A673 (cell line): Measurements from ENCODE around the gene PFN3. TPM values are rescaled to one million over a fixed set of nuclear protein-coding genes. Genes with fewer than 3 reads are reported as not detected.

ENCODE experiments used
- BruUV-seq: library from RNA; stranded (reverse); fragments of 400-500 nt; replicated peaks from 2 replicates; lab custom pipeline; 2021; lab: Mats Ljungman, UMichigan
- CTCF ChIA-PET: fragments of 300-600 bp; sonication (Branson Sonifier 250); formaldehyde crosslinking; loops from one replicate; lab custom pipeline; 2022; ENCODE audit warnings: antibody characterized with exemption; lab: Charles Lee
- POLR2A ChIA-PET: fragments of 300-600 bp; sonication (Branson Sonifier 250); formaldehyde crosslinking; loops from one replicate; lab custom pipeline; 2022; ENCODE audit warnings: antibody characterized with exemption; ENCODE audit not compliant: low non-redundant PET; lab: Charles Lee
- DNase-seq: peaks from one replicate; pipeline ENCODE4 v3.0.0-alpha.2; 2015; ENCODE audit warnings: low spot score
- H3K27ac ChIP-seq: fragments of 200-600 bp; sonication (generic); 2 replicates; pipeline ENCODE4 v1.5.1; 2016; ENCODE audit warnings: mixed run types, low read depth, mild to moderate bottlenecking, mixed read lengths, antibody characterized with exemption, low read length; ENCODE audit not compliant: poor library complexity, severe bottlenecking
- H3K27me3 ChIP-seq: fragments of 200-600 bp; sonication (generic); replicated peaks from 2 replicates; pipeline ENCODE4 v1.6.1; 2017; ENCODE audit warnings: mixed run types, low read depth, mild to moderate bottlenecking, mixed read lengths, antibody characterized with exemption, low read length; ENCODE audit not compliant: insufficient read depth, poor library complexity
- H3K36me3 ChIP-seq: fragments of 200-600 bp; sonication (generic); 2 replicates; pipeline ENCODE4 v1.6.1; 2016; ENCODE audit warnings: mixed run types, mild to moderate bottlenecking, mixed read lengths, antibody characterized with exemption, low read length; ENCODE audit not compliant: insufficient read depth, poor library complexity, severe bottlenecking
- H3K4me1 ChIP-seq: fragments of 200-600 bp; sonication (generic); 2 replicates; pipeline ENCODE4 v1.6.1; 2017; ENCODE audit warnings: mixed run types, mild to moderate bottlenecking, mixed read lengths, antibody characterized with exemption, low read length; ENCODE audit not compliant: insufficient read depth, poor library complexity, severe bottlenecking
- H3K4me3 ChIP-seq: fragments of 200-600 bp; sonication (generic); 2 replicates; pipeline ENCODE4 v1.5.1; 2016; ENCODE audit warnings: low read depth, mixed run types, mild to moderate bottlenecking, mixed read lengths, low read length; ENCODE audit not compliant: poor library complexity, severe bottlenecking
- H3K9me3 ChIP-seq: fragments of 200-600 bp; sonication (generic); 2 replicates; pipeline ENCODE4 v1.6.1; 2016; ENCODE audit warnings: mixed run types, low read depth, mild to moderate bottlenecking, mixed read lengths, antibody characterized with exemption, low read length; ENCODE audit not compliant: poor library complexity, severe bottlenecking
- CTCF ChIP-seq: fragments of 300-800, 200-600 bp; sonication (generic); conservative IDR thresholded peaks from 2 replicates; pipeline ENCODE4 v1.5.1; 2017; ENCODE audit warnings: low read depth, mild to moderate bottlenecking, antibody characterized with exemption, low read length, moderate library complexity, mixed read lengths
- EZH2 ChIP-seq: fragments of 200-600 bp; sonication (generic); IDR thresholded peaks from 2 replicates; pipeline ENCODE4 v1.6.1; 2017; ENCODE audit warnings: borderline replicate concordance, low read depth, mild to moderate bottlenecking, mixed read lengths, antibody characterized with exemption, low read length; ENCODE audit not compliant: poor library complexity, severe bottlenecking
- intact Hi-C: fragments of 100-400 bp; cut with micrococcal nuclease; formaldehyde crosslinking; loops from one replicate; pipeline ENCODE4 v1.10.0; 2022; ENCODE audit not compliant: unreplicated experiment
- total RNA-seq: library from RNA; stranded (reverse); gene quantifications from 2 replicates; pipeline ENCODE4 v1.2.3, GENCODE V29; 2021

Gene PFN3
- total RNA-seq, 1 experiment from 2014 or later: not detected

GRCh38 chr5:177350776-177351391 lies 49.6 kb downstream of the PFN3 start:
- DNase-seq: no peak
- Histone ChIP-seq H3K9me3 (no peaks in the 10 kb centered on the region), H3K27me3 (no peaks in the 10 kb centered on the region), H3K4me3 (peak overlapping the region; percentile 88), H3K27ac (peak overlapping the region; percentile 95), H3K4me1 (peaks cover 8% of the 10 kb centered on the region), H3K36me3 (peaks cover 10% of the 10 kb centered on the region)
- intact Hi-C loops: no loop called here
- ChIA-PET CTCF (no interaction called here), POLR2A (interaction anchor here (0.6 kb wide), 1 partner anchor 22 kb away, joined by 3 read pairs; no protein-coding TSS in a partner anchor)
- BruUV-seq: no TSS peak
- no peak for TF ChIP-seq EZH2
- no peak for TF ChIP-seq CTCF

Other genes starting within 250 kb of the PFN3 start
- 16.0 and 19.2 TPM in 2 replicates for gene RAB24, start 96.9 kb downstream of the PFN3 start, total RNA-seq
- gene PRELID1, start 96.9 kb downstream of the PFN3 start, total RNA-seq: 169 and 194 TPM in 2 replicates
- 15.1 and 19.4 TPM in 2 replicates for gene MXD3, start 88.8 kb downstream of the PFN3 start, total RNA-seq
- gene LMAN2, start 49.0 kb downstream of the PFN3 start, total RNA-seq: 97.7 and 98.4 TPM in 2 replicates
- 3.1 and 6.5 TPM in 2 replicates for gene RGS14, start 42.7 kb downstream of the PFN3 start, total RNA-seq
- gene SLC34A1, start 16.2 kb downstream of the PFN3 start, total RNA-seq: not detected in 2 replicates
- 0.81 TPM in 1 of 2 replicates, not detected in the other for gene F12, start 8.9 kb upstream of the PFN3 start, total RNA-seq
- 32.1 and 38.1 TPM in 2 replicates for gene GRK6, start 26.0 kb upstream of the PFN3 start, total RNA-seq
- gene PRR7, start 46.2 kb upstream of the PFN3 start, total RNA-seq: 3.0 and 5.3 TPM in 2 replicates
- 271 and 286 TPM in 2 replicates for gene DBN1, start 73.0 kb upstream of the PFN3 start, total RNA-seq
- gene PDLIM7, start 96.9 kb upstream of the PFN3 start, total RNA-seq: 116 and 132 TPM in 2 replicates
- 13.1 and 15.0 TPM in 2 replicates for gene DOK3, start 109.2 kb upstream of the PFN3 start, total RNA-seq
- gene DDX41, start 116.3 kb upstream of the PFN3 start, total RNA-seq: 82.3 and 87.7 TPM in 2 replicates
- gene FAM193B, start 153.9 kb upstream of the PFN3 start, total RNA-seq: 43.8 and 53.5 TPM in 2 replicates
- gene TMED9, start 191.5 kb upstream of the PFN3 start, total RNA-seq: 88.6 and 90.1 TPM in 2 replicates
- gene B4GALT7, start 199.5 kb upstream of the PFN3 start, total RNA-seq: 15.0 and 17.3 TPM in 2 replicates